Forelimb muscle (tissue), 1 donor: Measurements from ENCODE around the gene RPLP2. TPM values are rescaled to one million over a fixed set of nuclear protein-coding genes. Genes with fewer than 3 reads are reported as not detected.

Source experiments
- DNase-seq: peaks from one replicate; pipeline ENCODE4 v3.0.0-alpha.2; 2013; ENCODE audit warnings: low read depth
- polyA plus RNA-seq: library from polyadenylated mRNA; unstranded; fragments of 120-200 nt; gene quantifications from one replicate; pipeline ENCODE4 v1.2.1, GENCODE V29; 2013; ENCODE audit not compliant: insufficient read length

The RPLP2 gene
- 1,639 TPM for polyA plus RNA-seq

GRCh38 chr11:809287-810039 is at the start of gene RPLP2:
Gene RPLP2 (plus strand): TSS chr11:809967. CDS start chr11:810235, 268 bp downstream.
- DNase-seq, result peak; percentile 96

- no peak for DNase-seq
Measured at GRCh38 chr11:760236-760635, 49.5 kb upstream of the RPLP2 start.

- DNase-seq, result no peak
Measured at GRCh38 chr11:761526-762108, 48.1 kb upstream of the RPLP2 start.

- no peak for DNase-seq
Measured at GRCh38 chr11:762421-763072, 47.2 kb upstream of the RPLP2 start.

GRCh38 chr11:763073-763463 is 46.7 kb upstream of the RPLP2 start:
- DNase-seq, result no peak

GRCh38 chr11:763549-764321 is 46.0 kb upstream of the RPLP2 start:
- DNase-seq, result no peak

GRCh38 chr11:764322-765024 is 45.3 kb upstream of the RPLP2 start:
- no peak for DNase-seq

- DNase-seq, result no peak
Measured at GRCh38 chr11:765025-765801, 44.6 kb upstream of the RPLP2 start.

- DNase-seq, result no peak
Measured at GRCh38 chr11:765802-766091, 44.0 kb upstream of the RPLP2 start.

- DNase-seq, result no peak
Measured at GRCh38 chr11:766106-766935, 43.4 kb upstream of the RPLP2 start.

- no peak for DNase-seq
Measured at GRCh38 chr11:766936-767210, 42.9 kb upstream of the RPLP2 start.

GRCh38 chr11:767238-767637 is 42.5 kb upstream of the RPLP2 start:
- DNase-seq, result no peak

GRCh38 chr11:769887-770641 is 39.7 kb upstream of the RPLP2 start:
- no peak for DNase-seq

GRCh38 chr11:770642-771616 is 38.8 kb upstream of the RPLP2 start:
- DNase-seq, result no peak

GRCh38 chr11:771617-772204 is 38.1 kb upstream of the RPLP2 start:
- DNase-seq, result no peak

- DNase-seq, result no peak
Measured at GRCh38 chr11:772429-773390, 37.1 kb upstream of the RPLP2 start.

GRCh38 chr11:773425-773824 is 36.3 kb upstream of the RPLP2 start:
- DNase-seq, result no peak
